Stimulated activated naive CD8-positive, alpha-beta T cell treated with anti-CD3 and anti-CD28 coated beads, Interleukin-15, amount 100 ng/mL, for 72 hours (primary cell): ENCODE results near the gene THTPA.

Experiments
- ATAC-seq: fragments of 150-1000 bp; cut with Tn5 transposase; 2 replicates; pipeline ENCODE4 v1.10.0; 2021; ENCODE audit warnings: mild to moderate bottlenecking, moderate library complexity
- DNase-seq, 2 donors: peaks; one replicate each; pipeline ENCODE4 v3.0.0; 2021 to 2022
- H3K27ac Mint-ChIP-seq, 2 donors: one replicate each; pipeline ENCODE4 v1.8.0; 2022; ENCODE audit warnings: mild to moderate bottlenecking in 2 of 2, mixed read lengths in 2 of 2, moderate library complexity in 2 of 2
- H3K27me3 Mint-ChIP-seq: one replicate; pipeline ENCODE4 v1.8.0; 2022; ENCODE audit warnings: mixed read lengths
- H3K4me1 Mint-ChIP-seq: one replicate; pipeline ENCODE4 v1.8.0; 2022; ENCODE audit warnings: mild to moderate bottlenecking, mixed read lengths
- H3K4me3 Mint-ChIP-seq, 2 donors: one replicate each; pipeline ENCODE4 v1.8.0; 2022; ENCODE audit warnings: mild to moderate bottlenecking in 2 of 2, mixed read lengths in 2 of 2, moderate library complexity in 1 of 2
- H3K9me3 Mint-ChIP-seq, 2 donors: one replicate each; pipeline ENCODE4 v1.8.0; 2022; ENCODE audit warnings: mixed read lengths in 2 of 2

THTPA gene

DNA sequence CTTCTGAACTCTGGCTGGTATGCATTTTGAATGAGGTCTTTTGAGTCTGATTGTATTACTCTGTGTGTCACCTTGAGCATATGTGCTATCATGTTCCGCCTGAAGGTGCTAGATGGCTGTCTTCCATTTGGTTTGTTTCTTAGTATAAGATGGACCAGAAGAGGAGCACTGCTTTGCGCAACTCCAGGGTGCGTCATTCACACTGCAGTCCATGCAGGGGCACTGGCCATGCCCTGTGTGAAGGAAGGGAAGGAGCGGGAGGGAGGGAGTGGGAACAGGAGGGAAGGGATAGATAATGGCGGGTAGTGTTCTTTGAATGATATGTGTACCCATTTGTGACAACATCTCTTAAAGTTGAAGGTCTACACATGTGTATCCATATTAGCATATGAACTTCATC lies 12.7 kb upstream of the THTPA start:
- DNase-seq = no peak
- no peaks in the 10 kb centered on the region for H3K27me3 Mint-ChIP-seq
- H3K4me3 Mint-ChIP-seq = no peak overlapping the region
- H3K4me1 Mint-ChIP-seq = no peaks in the 10 kb centered on the region
- ATAC-seq = no peak
- no peaks in the 10 kb centered on the region for H3K9me3 Mint-ChIP-seq
- H3K27ac Mint-ChIP-seq = no peak overlapping the region

DNA sequence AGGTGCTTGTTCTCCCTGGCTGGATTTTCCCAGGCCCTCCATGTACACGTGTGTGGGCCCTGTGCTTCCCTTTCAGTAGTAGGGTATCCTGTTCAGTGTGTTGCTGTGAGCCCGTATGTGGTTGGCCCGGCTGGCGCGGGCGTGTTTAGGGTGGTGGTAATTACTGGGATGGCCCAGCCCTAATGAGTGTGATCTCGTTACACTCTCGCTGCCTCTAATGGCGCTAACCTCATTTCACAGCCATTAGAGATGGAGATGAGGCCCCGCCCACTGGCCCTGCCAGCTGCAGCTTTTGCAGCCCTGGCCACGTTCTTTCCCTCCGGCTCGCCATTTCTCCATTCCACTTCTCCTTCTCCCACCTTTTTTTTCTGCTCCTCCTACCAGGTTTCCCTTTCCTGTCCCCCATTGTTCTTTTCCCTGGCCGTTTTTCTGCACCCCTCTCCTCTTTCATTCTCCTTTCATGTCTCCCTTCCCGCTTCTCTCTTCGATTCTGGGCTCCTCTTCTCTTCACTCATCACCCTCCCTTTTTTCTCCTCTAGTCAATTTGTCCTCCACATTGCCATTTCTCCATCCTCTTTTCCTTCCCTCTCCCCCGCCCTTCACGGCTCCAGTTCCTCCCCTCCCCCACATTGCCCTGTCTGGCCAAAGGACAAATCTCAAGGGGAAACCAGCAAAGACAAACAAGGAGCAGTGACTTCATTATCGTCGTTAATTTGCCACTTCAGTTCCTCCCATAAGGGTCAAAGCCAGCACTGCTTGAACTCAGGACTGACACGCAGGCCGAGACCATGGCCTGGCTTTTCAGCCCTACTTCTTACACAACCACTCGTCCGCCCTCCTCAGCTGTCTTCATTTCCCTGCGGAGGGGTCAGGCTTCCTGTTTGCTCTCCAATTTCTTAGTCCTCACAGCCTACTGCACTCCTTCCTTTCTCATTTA lies 11.3 kb upstream of the THTPA start:
- ATAC-seq (no peak), DNase-seq (no peak)
- no peaks in the 10 kb centered on the region for H3K4me1 Mint-ChIP-seq
- no peaks in the 10 kb centered on the region for H3K27me3 Mint-ChIP-seq
- peak overlapping the region in 1 of 2 donors; percentile 46 for H3K27ac Mint-ChIP-seq
- H3K9me3 Mint-ChIP-seq = no peaks in the 10 kb centered on the region
- H3K4me3 Mint-ChIP-seq = no peak overlapping the region

DNA sequence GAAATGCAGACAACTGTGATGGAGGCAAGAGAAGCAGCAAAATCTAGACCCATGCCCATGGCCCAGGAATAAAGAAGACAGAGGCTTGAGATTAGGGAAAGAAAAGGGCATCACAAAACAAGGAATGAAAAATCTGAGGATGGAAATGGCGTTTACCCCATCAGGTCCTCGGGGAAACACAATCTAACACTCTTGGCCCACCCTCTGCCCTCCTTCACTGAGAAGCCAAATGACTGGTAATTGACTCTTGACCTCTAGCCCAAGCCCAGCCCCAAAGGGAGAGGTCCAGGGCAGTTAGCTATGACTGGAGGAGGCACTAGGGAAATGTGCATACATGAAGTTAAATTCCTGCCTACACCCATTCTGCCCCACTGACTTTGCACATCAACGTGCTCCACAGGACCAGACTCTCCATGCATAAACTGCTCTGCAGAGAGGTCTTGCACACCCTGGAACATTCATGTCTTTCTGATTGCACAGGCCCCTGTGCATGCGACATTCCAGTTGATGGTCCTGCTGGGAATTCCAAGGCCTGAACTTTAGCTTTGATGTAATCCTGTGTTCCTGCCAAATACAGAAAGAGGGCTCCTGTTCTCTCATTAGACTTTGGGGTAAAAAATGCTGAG lies 10.2 kb upstream of the THTPA start:
- DNase-seq (no peak), ATAC-seq (no peak)
- H3K27me3 Mint-ChIP-seq = no peaks in the 10 kb centered on the region
- no peak overlapping the region for H3K27ac Mint-ChIP-seq
- H3K4me1 Mint-ChIP-seq = no peaks in the 10 kb centered on the region
- no peak overlapping the region for H3K4me3 Mint-ChIP-seq
- H3K9me3 Mint-ChIP-seq = no peaks in the 10 kb centered on the region

DNA sequence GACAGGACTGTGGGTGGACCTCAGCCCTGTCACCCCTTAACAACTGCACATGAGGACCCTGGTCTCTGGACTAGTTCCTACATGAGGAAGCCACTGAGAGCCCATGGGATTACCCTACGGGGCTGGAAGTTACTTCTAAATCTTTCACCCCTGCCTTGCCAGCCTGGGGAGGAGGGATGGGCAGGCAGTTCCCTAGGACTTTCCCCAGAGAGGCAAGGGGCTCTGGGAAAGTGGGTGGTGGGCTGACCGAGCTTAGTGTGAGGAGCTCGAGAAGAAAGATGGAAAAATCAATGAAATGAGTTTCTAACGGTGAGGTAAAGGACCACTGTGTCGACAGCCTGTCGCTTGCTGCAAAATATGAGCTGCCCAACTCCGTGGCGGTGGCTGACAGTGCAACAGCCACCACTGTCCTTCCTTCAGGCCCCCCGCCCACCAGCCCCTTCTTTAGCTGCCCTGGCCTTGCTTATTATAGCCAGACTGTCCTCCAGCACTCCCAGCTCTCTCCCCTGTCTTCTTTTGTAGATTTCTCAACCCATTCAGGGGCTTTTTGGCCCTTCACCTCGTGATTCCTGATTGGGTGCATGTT lies 9.5 kb upstream of the THTPA start:
- Mint-ChIP-seq H3K4me3 (no peak overlapping the region), H3K4me1 (no peaks in the 10 kb centered on the region), H3K9me3 (no peaks in the 10 kb centered on the region), H3K27ac (no peak overlapping the region), H3K27me3 (no peaks in the 10 kb centered on the region)
- ATAC-seq (no peak), DNase-seq (no peak)

DNA sequence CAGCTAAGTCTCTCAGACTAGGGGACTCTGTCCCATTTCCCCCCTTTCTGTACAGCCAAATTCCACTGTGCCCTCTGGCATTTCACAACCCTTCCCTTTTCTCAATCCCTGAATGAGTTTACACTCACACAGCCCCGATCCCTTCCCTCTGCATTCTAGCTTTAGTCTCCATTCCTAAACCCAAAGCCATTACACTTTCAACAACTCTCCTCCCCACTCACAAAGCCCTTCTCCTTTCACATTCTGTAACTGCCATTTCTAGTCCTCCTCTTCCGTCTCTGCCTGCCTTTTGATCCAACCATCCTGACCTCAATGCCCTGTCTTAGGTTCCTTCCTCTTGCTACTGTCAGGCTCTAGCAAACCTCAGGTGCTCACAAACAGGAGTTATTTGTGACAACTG lies 8.1 kb upstream of the THTPA start:
- ATAC-seq (no peak), DNase-seq (no peak)
- no peak overlapping the region for H3K4me3 Mint-ChIP-seq
- no peaks in the 10 kb centered on the region for H3K27me3 Mint-ChIP-seq
- no peaks in the 10 kb centered on the region for H3K9me3 Mint-ChIP-seq
- H3K4me1 Mint-ChIP-seq = peaks cover 5% of the 10 kb centered on the region
- H3K27ac Mint-ChIP-seq = no peak overlapping the region

DNA sequence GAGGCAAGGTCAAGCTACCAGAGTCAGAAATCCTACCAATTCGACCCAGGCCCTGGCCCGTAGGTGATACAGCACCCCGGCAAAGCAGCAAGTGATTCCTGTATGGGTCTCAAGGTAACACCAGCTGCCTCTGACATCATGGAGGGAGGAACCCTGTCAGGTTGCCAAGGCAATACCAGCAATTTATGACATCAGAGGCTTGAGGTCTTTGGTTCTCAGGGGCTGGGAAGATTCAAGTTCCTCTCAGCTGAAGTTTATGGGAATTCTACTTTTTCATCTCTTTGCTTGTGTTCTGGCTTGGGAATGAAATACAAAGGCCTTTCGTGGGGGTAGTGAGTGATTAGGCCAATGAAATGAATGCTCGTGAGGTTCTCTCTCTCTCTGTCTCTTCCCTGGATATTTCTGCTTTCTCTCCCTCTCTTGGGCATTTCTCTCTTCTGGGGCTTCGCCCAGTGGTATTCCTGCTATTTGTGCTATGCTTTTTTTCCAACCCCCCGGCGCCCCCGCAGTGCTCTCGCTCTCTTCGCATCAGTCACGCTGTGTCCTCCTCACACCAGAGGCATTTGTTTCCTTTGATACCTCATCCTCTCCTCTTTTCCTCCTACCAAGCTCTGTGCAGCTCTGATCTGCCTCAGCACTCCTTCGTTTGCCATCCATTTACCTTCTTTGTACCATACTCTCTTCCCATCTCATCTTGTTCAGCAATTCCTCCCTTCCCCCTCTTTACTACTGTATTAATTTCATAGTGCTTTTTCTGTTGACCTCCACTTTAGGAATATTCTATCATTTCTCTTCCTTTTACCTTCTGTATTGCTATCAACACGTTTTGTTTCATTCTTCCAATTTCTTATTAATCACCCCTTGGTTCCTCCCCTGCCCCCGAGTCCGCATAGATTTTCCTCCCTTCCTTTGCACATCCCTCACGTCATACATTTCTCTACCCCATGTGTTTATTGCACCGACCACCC lies 7.4 kb upstream of the THTPA start:
- peaks cover 5% of the 10 kb centered on the region for H3K4me1 Mint-ChIP-seq
- ATAC-seq (no peak), DNase-seq (no peak)
- no peak overlapping the region for H3K4me3 Mint-ChIP-seq
- H3K27ac Mint-ChIP-seq = no peak overlapping the region
- H3K27me3 Mint-ChIP-seq = no peaks in the 10 kb centered on the region
- no peaks in the 10 kb centered on the region for H3K9me3 Mint-ChIP-seq

DNA sequence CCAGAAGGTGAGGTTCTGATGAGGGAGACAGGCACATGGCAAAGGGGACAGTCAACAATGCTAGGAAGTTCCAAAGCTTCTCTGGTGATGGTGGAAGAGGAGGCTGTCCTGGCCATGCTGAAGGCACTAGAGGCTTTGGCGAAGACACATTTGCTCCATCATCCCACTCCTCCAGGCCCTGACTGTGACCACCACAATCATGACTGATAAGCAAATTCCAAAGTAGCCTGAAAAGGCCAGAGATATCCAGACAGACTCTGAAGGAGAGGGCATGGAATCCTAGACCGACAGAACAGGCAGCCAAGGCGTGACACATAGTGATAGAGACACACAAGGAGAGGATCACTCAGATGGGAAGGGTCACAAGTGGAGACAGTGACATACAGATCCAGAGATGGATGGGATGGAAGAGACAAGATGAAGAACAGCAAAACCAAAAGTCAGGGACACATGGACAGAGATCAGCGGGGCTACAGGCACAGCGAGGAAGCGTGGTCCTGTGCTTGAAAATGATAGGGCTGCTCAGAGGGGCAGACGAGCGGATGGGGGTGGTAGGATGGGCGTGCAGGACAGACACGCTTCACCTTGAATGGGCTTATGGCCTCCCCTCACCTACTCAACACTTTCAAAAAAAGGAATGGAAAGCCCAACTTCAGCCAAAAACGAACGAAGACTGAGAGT lies 5.8 kb upstream of the THTPA start:
- no peak overlapping the region for H3K4me3 Mint-ChIP-seq
- no peaks in the 10 kb centered on the region for H3K9me3 Mint-ChIP-seq
- H3K4me1 Mint-ChIP-seq = peaks cover 8% of the 10 kb centered on the region
- ATAC-seq (no peak), DNase-seq (no peak)
- H3K27me3 Mint-ChIP-seq = no peaks in the 10 kb centered on the region
- H3K27ac Mint-ChIP-seq = no peak overlapping the region

DNA sequence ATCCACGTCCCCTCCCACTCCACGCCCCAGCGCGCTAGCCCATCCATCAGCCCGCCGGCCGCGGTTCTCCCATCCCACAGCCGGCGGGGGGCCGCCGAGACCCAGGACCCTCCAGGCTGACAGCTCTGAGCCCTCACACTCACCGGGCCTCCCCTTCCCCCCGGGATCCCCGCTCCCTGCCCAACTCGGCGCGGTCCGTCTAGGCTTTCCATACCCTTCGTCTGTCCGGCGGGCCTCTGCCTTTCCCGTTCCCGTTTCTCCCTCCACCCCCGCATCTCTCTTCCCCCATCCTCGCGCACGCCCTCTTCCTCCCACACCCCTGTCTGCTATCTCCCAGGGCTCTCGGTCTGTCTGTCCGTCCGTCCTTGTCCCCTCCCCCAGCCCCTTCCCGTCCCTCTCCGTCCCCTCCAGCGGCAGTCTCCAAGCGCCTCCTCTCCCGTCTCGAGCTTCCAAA lies 5.2 kb upstream of the THTPA start:
- ATAC-seq (peak; percentile 2), DNase-seq (no peak)
- H3K27me3 Mint-ChIP-seq = no peaks in the 10 kb centered on the region
- H3K4me1 Mint-ChIP-seq = peaks cover 12% of the 10 kb centered on the region
- H3K9me3 Mint-ChIP-seq = no peaks in the 10 kb centered on the region
- no peak overlapping the region for H3K4me3 Mint-ChIP-seq
- H3K27ac Mint-ChIP-seq = peak overlapping the region; percentile 0 to 93

DNA sequence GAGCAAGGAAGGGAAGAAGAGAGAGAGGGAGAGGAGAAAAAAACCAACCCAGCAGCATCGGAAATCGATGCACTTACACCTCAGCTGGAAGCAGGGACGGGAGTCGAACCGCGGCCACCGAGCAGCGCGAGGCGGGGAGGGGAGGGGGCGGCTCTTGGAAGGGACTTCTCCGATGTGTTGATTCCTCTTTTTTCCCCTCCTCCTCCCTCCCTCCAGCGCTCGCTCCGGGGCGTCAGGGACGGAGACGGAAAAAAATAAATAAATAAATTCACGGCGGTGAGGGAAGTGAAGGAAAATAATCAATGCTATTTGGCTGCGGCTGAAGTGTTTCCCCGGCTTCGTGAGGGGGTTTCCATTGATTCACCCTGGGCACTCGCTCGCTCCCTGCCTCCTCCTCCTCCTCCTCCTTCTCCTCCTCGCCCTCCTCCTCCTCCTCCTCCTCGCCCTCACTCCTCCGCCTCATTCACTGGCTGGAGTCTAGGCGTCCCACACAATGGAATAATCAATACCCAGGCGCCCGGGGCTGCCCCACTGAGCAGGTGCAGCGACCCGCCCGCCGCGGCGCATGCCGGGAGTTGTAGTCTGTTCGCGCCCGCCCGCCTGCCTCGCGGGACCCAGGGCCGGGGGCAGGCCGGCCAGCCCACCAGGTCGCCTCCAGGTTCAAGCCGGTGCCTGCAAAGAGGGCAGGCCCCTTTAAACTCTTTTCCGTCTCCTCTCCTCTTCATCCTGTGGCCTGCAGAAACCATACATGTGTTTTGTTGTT lies 4.6 kb upstream of the THTPA start, which contains the start of gene ZFHX2:
Gene ZFHX2, minus strand, starts transcription at position 500 of the 763 bp plus-strand sequence. CDS start 16,440 bp downstream, outside the sequence.
- peak; percentile 79 for ATAC-seq
- Mint-ChIP-seq H3K4me3 (peak within 1 kb of the TSS in 1 of 2 donors; percentile 21), H3K27ac (peak within 1 kb of the TSS; percentile 93), H3K27me3 (no peaks in the 10 kb centered on the region), H3K9me3 (no peaks in the 10 kb centered on the region), H3K4me1 (peaks cover 18% of the 10 kb centered on the region)
- peak; percentile 72 to 84 for DNase-seq

DNA sequence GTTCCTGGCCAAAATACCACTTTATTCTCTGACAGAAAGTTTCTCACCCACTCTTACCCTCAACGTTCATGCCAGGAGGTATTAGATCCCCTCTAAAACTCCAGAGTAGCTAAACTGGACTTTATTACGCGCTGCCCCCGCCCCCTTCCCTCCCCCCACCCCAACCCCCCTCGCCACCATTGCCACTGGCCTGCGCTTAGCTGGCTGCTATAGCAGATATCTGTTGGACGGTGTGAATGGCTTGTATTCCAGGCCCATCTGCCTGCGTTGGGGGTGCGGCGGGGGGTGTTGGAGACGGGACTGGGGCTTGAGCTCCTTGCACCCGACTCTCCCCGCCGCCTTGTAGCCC lies 564 bp upstream of the THTPA start:
- Mint-ChIP-seq H3K4me1 (peaks cover 58% of the 10 kb centered on the region), H3K27ac (peak overlapping the region in 1 of 2 donors; percentile 95), H3K9me3 (no peaks in the 10 kb centered on the region), H3K27me3 (no peaks in the 10 kb centered on the region), H3K4me3 (peak overlapping the region; percentile 97 to 98)
- ATAC-seq = no peak
- no peak for DNase-seq

DNA sequence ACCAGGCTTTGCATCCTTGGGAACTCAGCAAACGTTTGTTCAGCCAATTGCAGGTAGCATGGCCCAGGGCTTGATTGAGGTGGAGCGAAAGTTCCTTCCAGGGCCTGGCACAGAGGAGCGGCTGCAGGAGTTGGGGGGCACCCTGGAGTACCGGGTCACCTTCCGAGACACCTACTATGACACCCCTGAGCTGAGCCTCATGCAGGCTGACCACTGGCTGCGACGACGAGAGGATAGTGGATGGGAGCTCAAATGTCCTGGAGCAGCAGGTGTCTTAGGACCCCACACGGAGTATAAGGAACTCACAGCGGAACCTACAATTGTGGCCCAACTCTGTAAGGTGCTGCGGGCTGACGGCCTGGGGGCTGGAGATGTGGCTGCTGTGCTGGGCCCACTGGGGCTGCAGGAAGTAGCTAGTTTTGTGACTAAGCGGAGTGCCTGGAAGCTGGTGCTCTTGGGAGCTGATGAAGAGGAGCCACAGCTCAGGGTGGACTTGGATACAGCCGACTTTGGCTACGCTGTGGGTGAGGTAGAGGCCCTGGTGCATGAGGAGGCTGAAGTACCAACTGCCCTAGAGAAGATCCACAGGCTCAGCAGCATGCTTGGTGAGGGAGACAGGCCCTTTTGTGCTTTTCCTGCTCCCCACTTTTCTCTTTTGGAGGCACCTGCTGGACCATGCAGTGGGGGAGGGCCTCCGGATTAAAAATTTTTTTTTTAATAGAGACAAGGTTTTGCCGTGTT lies 799 bp downstream of the THTPA start:
- ATAC-seq (no peak), DNase-seq (no peak)
- H3K4me3 Mint-ChIP-seq = peak overlapping the region; percentile 97 to 98
- peak overlapping the region; percentile 90 to 95 for H3K27ac Mint-ChIP-seq
- H3K27me3 Mint-ChIP-seq = no peaks in the 10 kb centered on the region
- peaks cover 70% of the 10 kb centered on the region for H3K4me1 Mint-ChIP-seq
- H3K9me3 Mint-ChIP-seq = no peaks in the 10 kb centered on the region

DNA sequence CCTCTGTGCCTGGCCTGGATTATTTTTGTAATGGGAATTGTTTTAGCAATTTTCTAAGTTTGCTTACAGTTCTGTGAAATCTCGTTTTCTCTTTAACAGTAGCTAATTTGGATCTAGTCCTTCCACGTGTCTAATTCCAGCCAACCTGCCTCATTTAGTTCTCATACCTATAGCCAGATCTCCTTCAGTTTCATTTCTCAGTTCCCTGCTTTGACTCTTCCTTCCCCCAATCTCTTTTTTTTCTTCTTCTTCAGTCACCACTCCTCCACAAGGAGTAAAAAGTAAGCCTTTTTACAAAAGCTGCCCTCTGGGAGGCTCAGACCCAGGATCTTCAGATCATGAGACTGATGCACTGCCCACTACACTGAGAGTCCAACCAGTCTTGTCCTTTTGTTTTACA lies 1.4 kb downstream of the THTPA start:
- ATAC-seq (no peak), DNase-seq (no peak)
- Mint-ChIP-seq H3K4me1 (peaks cover 67% of the 10 kb centered on the region), H3K9me3 (no peaks in the 10 kb centered on the region), H3K27me3 (no peaks in the 10 kb centered on the region), H3K27ac (peak overlapping the region in 1 of 2 donors; percentile 24), H3K4me3 (peak overlapping the region; percentile 54 to 75)

DNA sequence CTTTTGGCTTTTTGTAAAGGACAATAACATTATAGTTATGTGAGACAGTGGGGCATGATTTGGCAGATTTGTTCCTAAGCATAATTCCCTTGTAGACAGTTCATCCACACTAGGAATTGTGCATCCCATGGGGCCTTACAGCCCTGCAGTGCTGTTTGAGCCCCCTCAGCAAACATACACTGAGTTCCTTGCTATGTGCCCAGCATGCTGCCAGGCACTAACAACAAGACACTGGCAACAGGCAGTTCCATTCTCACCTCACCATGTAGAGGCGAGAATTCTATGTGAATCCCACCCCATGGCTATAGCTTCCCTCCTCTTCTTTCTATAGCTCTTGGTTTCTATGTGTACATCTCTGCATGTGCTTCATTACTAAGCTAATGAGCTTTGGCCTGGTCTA lies 1.9 kb downstream of the THTPA start:
- peak overlapping the region; percentile 54 to 75 for H3K4me3 Mint-ChIP-seq
- H3K9me3 Mint-ChIP-seq = no peaks in the 10 kb centered on the region
- ATAC-seq = no peak
- peak overlapping the region in 1 of 2 donors; percentile 24 for H3K27ac Mint-ChIP-seq
- DNase-seq = no peak
- no peaks in the 10 kb centered on the region for H3K27me3 Mint-ChIP-seq
- H3K4me1 Mint-ChIP-seq = peaks cover 71% of the 10 kb centered on the region
